Tibial artery (tissue), 4 donors: ENCODE measurements around the gene FLOT1.

Source experiments
- DNase-seq, 2 donors: peaks; one replicate each; pipeline ENCODE4 v3.0.0-alpha.2; 2019
- H3K27ac ChIP-seq, 2 donors: fragments of 200-600 bp; sonication (generic) in 1 of 2; 1 replicate in 1 of 2; 2 replicates in 1 of 2; pipeline ENCODE4 v1.5.1; 2018 to 2019; ENCODE audit warnings: mild to moderate bottlenecking in 1 of 2
- H3K27me3 ChIP-seq, 2 donors: fragments of 200-600 bp; sonication (generic) in 1 of 2; one replicate each; pipeline versions ENCODE4 v1.5.1 to v1.6.0; 2016 to 2019
- H3K36me3 ChIP-seq, 3 donors: fragments of 200-600 bp; sonication (generic) in 2 of 3; one replicate each; pipeline ENCODE4 v1.5.1; 2016 to 2019; ENCODE audit warnings: mild to moderate bottlenecking in 2 of 3
- H3K4me1 ChIP-seq, 4 donors: fragments of 200-600 bp; sonication (generic) in 2 of 4; 1 replicate in 3 of 4; 2 replicates in 1 of 4; pipeline ENCODE4 v1.5.1; 2016 to 2019
- H3K4me3 ChIP-seq, 2 donors: fragments of 200-600 bp; sonication (generic) in 1 of 2; 1 replicate in 1 of 2; 2 replicates in 1 of 2; pipeline ENCODE4 v1.5.1; 2018 to 2019; ENCODE audit warnings: mild to moderate bottlenecking in 2 of 2
- H3K9me3 ChIP-seq, 3 donors: fragments of 200-600 bp; sonication (generic) in 1 of 3; one replicate each; pipeline ENCODE4 v1.5.1; 2016 to 2019
- CTCF ChIP-seq, 2 experiments: fragments of 200-600 bp in 1 of 2; fragments of 450-650 bp in 1 of 2; IDR thresholded peaks; one replicate each; pipeline ENCODE4 v1.5.1; 2017 to 2019; ENCODE audit warnings: antibody characterized with exemption in 2 of 2, mild to moderate bottlenecking in 1 of 2, moderate library complexity in 1 of 2
- intact Hi-C: fragments of 100-400 bp; cut with DNase I; formaldehyde crosslinking; loops from one replicate; pipeline ENCODE4 v1.15.0; 2023; ENCODE audit warnings: low total_unique reads

The FLOT1 gene

GRCh38 chr6:30777155-30777485 is 34.6 kb upstream of the FLOT1 start:
- no peaks in the 10 kb centered on the region for H3K36me3 ChIP-seq
- no peaks in the 10 kb centered on the region for H3K9me3 ChIP-seq
- TF ChIP-seq CTCF (IDR thresholded peaks at IDR 0.05), result no peak
- intact Hi-C loops, result no loop called here
- no peak for DNase-seq
- H3K27me3 ChIP-seq, result no peaks in the 10 kb centered on the region
- H3K4me3 ChIP-seq, result no peak overlapping the region
- peaks cover 4 to 41% (median 38%) of the 10 kb centered on the region in 4 donors for H3K4me1 ChIP-seq
- H3K27ac ChIP-seq, result no peak overlapping the region

GRCh38 chr6:30776390-30777154 is 34.1 kb upstream of the FLOT1 start:
- Histone ChIP-seq H3K4me1 (peaks cover 4 to 37% (median 34%) of the 10 kb centered on the region in 4 donors), H3K36me3 (no peaks in the 10 kb centered on the region), H3K27me3 (no peaks in the 10 kb centered on the region), H3K4me3 (no peak overlapping the region), H3K9me3 (no peaks in the 10 kb centered on the region), H3K27ac (no peak overlapping the region)
- no peak for TF ChIP-seq CTCF (IDR thresholded peaks at IDR 0.05)
- intact Hi-C loops, result no loop called here
- no peak for DNase-seq

- intact Hi-C loops, result no loop called here
- no peak for DNase-seq
- Histone ChIP-seq H3K27me3 (no peaks in the 10 kb centered on the region), H3K9me3 (no peaks in the 10 kb centered on the region), H3K4me3 (no peak overlapping the region), H3K4me1 (peaks cover 4 to 24% (median 21%) of the 10 kb centered on the region in 4 donors), H3K36me3 (no peaks in the 10 kb centered on the region), H3K27ac (no peak overlapping the region)
- no peak for TF ChIP-seq CTCF (IDR thresholded peaks at IDR 0.05)
These were observed 32.6 kb upstream of the FLOT1 start for GRCh38 chr6:30775104-30775503.

GRCh38 chr6:30774701-30775100 is 32.2 kb upstream of the FLOT1 start:
- no peaks in the 10 kb centered on the region for H3K36me3 ChIP-seq
- no peak overlapping the region for H3K27ac ChIP-seq
- no peak for TF ChIP-seq CTCF (IDR thresholded peaks at IDR 0.05)
- H3K4me3 ChIP-seq, result no peak overlapping the region
- H3K9me3 ChIP-seq, result no peaks in the 10 kb centered on the region
- DNase-seq, result no peak
- H3K27me3 ChIP-seq, result no peaks in the 10 kb centered on the region
- intact Hi-C loops, result no loop called here
- peaks cover 4 to 24% (median 21%) of the 10 kb centered on the region in 4 donors for H3K4me1 ChIP-seq

- Histone ChIP-seq H3K4me1 (peaks cover 0 to 18% (median 16%) of the 10 kb centered on the region in 4 donors), H3K9me3 (no peaks in the 10 kb centered on the region), H3K4me3 (no peak overlapping the region), H3K36me3 (no peaks in the 10 kb centered on the region), H3K27ac (no peak overlapping the region), H3K27me3 (no peaks in the 10 kb centered on the region)
- intact Hi-C loops, result no loop called here
- TF ChIP-seq CTCF (IDR thresholded peaks at IDR 0.05), result no peak
- no peak for DNase-seq
These were observed 28.1 kb upstream of the FLOT1 start for GRCh38 chr6:30770592-30770991.
